HFF-Myc (cell line): Measurements from ENCODE around the gene TNFRSF25.
"Not testable (repeated sequence)": the region's sequence is repeated elsewhere in the genome, so short reads cannot be mapped to it uniquely, and the experiment has no call there.

Experiments
- DNase-seq: peaks from one replicate; pipeline ENCODE4 v3.0.0-alpha.2; 2011; ENCODE audit warnings: low read depth; ENCODE audit errors: extremely low read depth
- H3K4me3 ChIP-seq: replicated peaks from 2 replicates; pipeline ENCODE4 v1.5.1; 2011; ENCODE audit warnings: low read depth, mild to moderate bottlenecking, control low read depth, low read length
- CTCF ChIP-seq: IDR thresholded peaks from 2 replicates; pipeline ENCODE4 v1.5.1; 2012; ENCODE audit warnings: mild to moderate bottlenecking, low read depth, low read length, control low read depth; ENCODE audit errors: missing control alignments

The TNFRSF25 gene

GRCh38 chr1:6460301-6461050 lies 5.5 kb downstream of the TNFRSF25 start:
- no peak for DNase-seq
- H3K4me3 ChIP-seq: no peak overlapping the region
- TF ChIP-seq CTCF: no peak

- no peak for DNase-seq
- H3K4me3 ChIP-seq: no peak overlapping the region
- TF ChIP-seq CTCF: no peak
Observed at GRCh38 chr1:6459850-6460265, 6.1 kb downstream of the TNFRSF25 start.

GRCh38 chr1:6456800-6457466 lies 9.0 kb downstream of the TNFRSF25 start:
- peak; percentile 6 for TF ChIP-seq CTCF
- H3K4me3 ChIP-seq: no peak overlapping the region

GRCh38 chr1:6455752-6456520 lies 10.0 kb downstream of the TNFRSF25 start:
- not testable (repeated sequence) for H3K4me3 ChIP-seq, DNase-seq
- peak; percentile 7 for TF ChIP-seq CTCF

More at GRCh38 chr1:6456800-6457466, 9.0 kb downstream of the TNFRSF25 start:
- DNase-seq: no peak

GRCh38 chr1:6454856-6455751 lies 10.9 kb downstream of the TNFRSF25 start:
- H3K4me3 ChIP-seq: no peak overlapping the region
- no peak for TF ChIP-seq CTCF
- DNase-seq: no peak

GRCh38 chr1:6453895-6454855 lies 11.8 kb downstream of the TNFRSF25 start:
- DNase-seq, H3K4me3 ChIP-seq: not testable (repeated sequence)
